ENCODE measurements around the gene SAT1.
A peak's percentile ranks its signal among the peaks of the same experiment; 100 is the strongest.
"Not testable (repeated sequence)": the region's sequence is repeated elsewhere in the genome, so short reads cannot be mapped to it uniquely, and the experiment has no call there.

SAT1 gene

GRCh38 chrX:23782863-23783588 is at the start of gene SAT1:
Gene SAT1 (plus strand): TSS chrX:23783173. CDS start chrX:23783352, 179 bp downstream.
- in situ Hi-C loops (cut with HindIII; ENCODE audit: low sequenced_read_pairs): no loop called here
- peak; percentile 71 for TF ChIP-seq CTCF (IDR thresholded peaks at IDR 0.05; ENCODE audit: low read depth, low read length, missing control alignments)
- peak; percentile 84 for DNase-seq (ENCODE audit: low read depth)
- peak within 1 kb of the TSS; percentile 69 for H3K4me3 ChIP-seq (ENCODE audit: low read depth, low read length)

- in situ Hi-C loops (cut with HindIII; ENCODE audit: low sequenced_read_pairs): no loop called here
- H3K4me3 ChIP-seq (ENCODE audit: low read depth, low read length): no peak overlapping the region
- no peak for TF ChIP-seq CTCF (IDR thresholded peaks at IDR 0.05; ENCODE audit: low read depth, low read length, missing control alignments)
- DNase-seq (ENCODE audit: low read depth): no peak
Observed at GRCh38 chrX:23736030-23736429, 46.9 kb upstream of the SAT1 start.

- no peak for TF ChIP-seq CTCF (IDR thresholded peaks at IDR 0.05; ENCODE audit: low read depth, low read length, missing control alignments)
- H3K4me3 ChIP-seq (ENCODE audit: low read depth, low read length): no peak overlapping the region
- DNase-seq (ENCODE audit: low read depth): no peak
- in situ Hi-C loops (cut with HindIII; ENCODE audit: low sequenced_read_pairs): no loop called here
Observed at GRCh38 chrX:23737413-23737812, 45.6 kb upstream of the SAT1 start.

- H3K4me3 ChIP-seq (ENCODE audit: low read depth, low read length): peak overlapping the region; percentile 70
- no peak for TF ChIP-seq CTCF (IDR thresholded peaks at IDR 0.05; ENCODE audit: low read depth, low read length, missing control alignments)
- peak; percentile 36 for DNase-seq (ENCODE audit: low read depth)
- in situ Hi-C loops (cut with HindIII; ENCODE audit: low sequenced_read_pairs): no loop called here
Observed at GRCh38 chrX:23742174-23742696, 40.7 kb upstream of the SAT1 start.

- peak within 1 kb of the TSS; percentile 70 for H3K4me3 ChIP-seq (ENCODE audit: low read depth, low read length)
- in situ Hi-C loops (cut with HindIII; ENCODE audit: low sequenced_read_pairs): no loop called here
- no peak for TF ChIP-seq CTCF (IDR thresholded peaks at IDR 0.05; ENCODE audit: low read depth, low read length, missing control alignments)
- peak; percentile 83 for DNase-seq (ENCODE audit: low read depth)
Observed at GRCh38 chrX:23742697-23743622, 40.0 kb upstream of the SAT1 start, which contains the start of gene ACOT9. Gene ACOT9 (minus strand): TSS chrX:23743276. CDS start chrX:23743144, 132 bp downstream.

- in situ Hi-C loops (cut with HindIII; ENCODE audit: low sequenced_read_pairs); DNase-seq (ENCODE audit: low read depth): not testable (repeated sequence)
- H3K4me3 ChIP-seq (ENCODE audit: low read depth, low read length): peak overlapping the region; percentile 70
Observed at GRCh38 chrX:23743623-23743971, 39.4 kb upstream of the SAT1 start.

Measured in astrocyte of the cerebellum (primary cell).